Tibial artery (tissue), 4 donors: Measurements from ENCODE around the gene IL36A.

Experiments used
- DNase-seq, 2 donors: peaks; one replicate each; pipeline ENCODE4 v3.0.0-alpha.2; 2019
- H3K27ac ChIP-seq, 2 donors: fragments of 200-600 bp; sonication (generic) in 1 of 2; 1 replicate in 1 of 2; 2 replicates in 1 of 2; pipeline ENCODE4 v1.5.1; 2018 to 2019; ENCODE audit warnings: mild to moderate bottlenecking in 1 of 2
- H3K27me3 ChIP-seq, 2 donors: fragments of 200-600 bp; sonication (generic) in 1 of 2; one replicate each; pipeline versions ENCODE4 v1.5.1 to v1.6.0; 2016 to 2019
- H3K36me3 ChIP-seq, 3 donors: fragments of 200-600 bp; sonication (generic) in 2 of 3; one replicate each; pipeline ENCODE4 v1.5.1; 2016 to 2019; ENCODE audit warnings: mild to moderate bottlenecking in 2 of 3
- H3K4me1 ChIP-seq, 4 donors: fragments of 200-600 bp; sonication (generic) in 2 of 4; 1 replicate in 3 of 4; 2 replicates in 1 of 4; pipeline ENCODE4 v1.5.1; 2016 to 2019
- H3K4me3 ChIP-seq, 2 donors: fragments of 200-600 bp; sonication (generic) in 1 of 2; 1 replicate in 1 of 2; 2 replicates in 1 of 2; pipeline ENCODE4 v1.5.1; 2018 to 2019; ENCODE audit warnings: mild to moderate bottlenecking in 2 of 2
- H3K9me3 ChIP-seq, 3 donors: fragments of 200-600 bp; sonication (generic) in 1 of 3; one replicate each; pipeline ENCODE4 v1.5.1; 2016 to 2019
- intact Hi-C: fragments of 100-400 bp; cut with DNase I; formaldehyde crosslinking; loops from one replicate; pipeline ENCODE4 v1.15.0; 2023; ENCODE audit warnings: low total_unique reads
- TF ChIP-seq, protein P1 (sequence below), 2 experiments: fragments of 200-600 bp in 1 of 2; fragments of 450-650 bp in 1 of 2; IDR thresholded peaks; one replicate each; pipeline ENCODE4 v1.5.1; 2017 to 2019; ENCODE audit warnings: antibody characterized with exemption in 2 of 2, mild to moderate bottlenecking in 1 of 2, moderate library complexity in 1 of 2

Gene IL36A

GRCh38 chr2:113005030-113005509 lies at the start of gene IL36A:
TSS of gene IL36A (plus strand) at chr2:113005459. CDS start at chr2:113005872, 413 bp downstream.
- TF ChIP-seq, protein P1, sequence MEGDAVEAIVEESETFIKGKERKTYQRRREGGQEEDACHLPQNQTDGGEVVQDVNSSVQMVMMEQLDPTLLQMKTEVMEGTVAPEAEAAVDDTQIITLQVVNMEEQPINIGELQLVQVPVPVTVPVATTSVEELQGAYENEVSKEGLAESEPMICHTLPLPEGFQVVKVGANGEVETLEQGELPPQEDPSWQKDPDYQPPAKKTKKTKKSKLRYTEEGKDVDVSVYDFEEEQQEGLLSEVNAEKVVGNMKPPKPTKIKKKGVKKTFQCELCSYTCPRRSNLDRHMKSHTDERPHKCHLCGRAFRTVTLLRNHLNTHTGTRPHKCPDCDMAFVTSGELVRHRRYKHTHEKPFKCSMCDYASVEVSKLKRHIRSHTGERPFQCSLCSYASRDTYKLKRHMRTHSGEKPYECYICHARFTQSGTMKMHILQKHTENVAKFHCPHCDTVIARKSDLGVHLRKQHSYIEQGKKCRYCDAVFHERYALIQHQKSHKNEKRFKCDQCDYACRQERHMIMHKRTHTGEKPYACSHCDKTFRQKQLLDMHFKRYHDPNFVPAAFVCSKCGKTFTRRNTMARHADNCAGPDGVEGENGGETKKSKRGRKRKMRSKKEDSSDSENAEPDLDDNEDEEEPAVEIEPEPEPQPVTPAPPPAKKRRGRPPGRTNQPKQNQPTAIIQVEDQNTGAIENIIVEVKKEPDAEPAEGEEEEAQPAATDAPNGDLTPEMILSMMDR (IDR thresholded peaks at IDR 0.05): no peak
- no peaks in the 10 kb centered on the region for H3K4me1 ChIP-seq
- intact Hi-C loops: no loop called here
- H3K27ac ChIP-seq: no peak within 1 kb of the TSS
- no peaks in the 10 kb centered on the region for H3K27me3 ChIP-seq
- peaks cover 0 to 3% (median 0%) of the 10 kb centered on the region in 3 donors for H3K9me3 ChIP-seq
- DNase-seq: no peak
- no peak within 1 kb of the TSS for H3K4me3 ChIP-seq
- H3K36me3 ChIP-seq: no peaks in the 10 kb centered on the region

- peaks cover 0 to 11% of the 10 kb centered on the region in 2 donors for H3K27me3 ChIP-seq
- intact Hi-C loops: no loop called here
Observed at GRCh38 chr2:112957511-112957910, 47.7 kb upstream of the IL36A start.

GRCh38 chr2:112958428-112959108 lies 46.7 kb upstream of the IL36A start:
- H3K4me1 ChIP-seq: no peaks in the 10 kb centered on the region
- H3K27me3 ChIP-seq: peaks cover 0 to 11% of the 10 kb centered on the region in 2 donors
- DNase-seq: no peak
- H3K9me3 ChIP-seq: no peaks in the 10 kb centered on the region
- no peaks in the 10 kb centered on the region for H3K36me3 ChIP-seq
- TF ChIP-seq, protein P1 (IDR thresholded peaks at IDR 0.05): peak; percentile 46 to 63
- H3K27ac ChIP-seq: no peak overlapping the region
- intact Hi-C loops: no loop called here
- H3K4me3 ChIP-seq: no peak overlapping the region

More at GRCh38 chr2:112957511-112957910, 47.7 kb upstream of the IL36A start:
- DNase-seq: no peak
- H3K4me3 ChIP-seq: no peak overlapping the region
- TF ChIP-seq, protein P1 (IDR thresholded peaks at IDR 0.05): no peak
- H3K9me3 ChIP-seq: no peaks in the 10 kb centered on the region
- H3K36me3 ChIP-seq: no peaks in the 10 kb centered on the region
- no peak overlapping the region for H3K27ac ChIP-seq
- H3K4me1 ChIP-seq: no peaks in the 10 kb centered on the region

- no peak overlapping the region for H3K27ac ChIP-seq
- H3K36me3 ChIP-seq: no peaks in the 10 kb centered on the region
- no peaks in the 10 kb centered on the region for H3K9me3 ChIP-seq
- TF ChIP-seq, protein P1 (IDR thresholded peaks at IDR 0.05): no peak
- DNase-seq: no peak
- intact Hi-C loops: no loop called here
- no peaks in the 10 kb centered on the region for H3K4me1 ChIP-seq
- H3K27me3 ChIP-seq: peaks cover 0 to 11% of the 10 kb centered on the region in 2 donors
- no peak overlapping the region for H3K4me3 ChIP-seq
Observed at GRCh38 chr2:112959109-112959812, 46.0 kb upstream of the IL36A start.

DNA sequence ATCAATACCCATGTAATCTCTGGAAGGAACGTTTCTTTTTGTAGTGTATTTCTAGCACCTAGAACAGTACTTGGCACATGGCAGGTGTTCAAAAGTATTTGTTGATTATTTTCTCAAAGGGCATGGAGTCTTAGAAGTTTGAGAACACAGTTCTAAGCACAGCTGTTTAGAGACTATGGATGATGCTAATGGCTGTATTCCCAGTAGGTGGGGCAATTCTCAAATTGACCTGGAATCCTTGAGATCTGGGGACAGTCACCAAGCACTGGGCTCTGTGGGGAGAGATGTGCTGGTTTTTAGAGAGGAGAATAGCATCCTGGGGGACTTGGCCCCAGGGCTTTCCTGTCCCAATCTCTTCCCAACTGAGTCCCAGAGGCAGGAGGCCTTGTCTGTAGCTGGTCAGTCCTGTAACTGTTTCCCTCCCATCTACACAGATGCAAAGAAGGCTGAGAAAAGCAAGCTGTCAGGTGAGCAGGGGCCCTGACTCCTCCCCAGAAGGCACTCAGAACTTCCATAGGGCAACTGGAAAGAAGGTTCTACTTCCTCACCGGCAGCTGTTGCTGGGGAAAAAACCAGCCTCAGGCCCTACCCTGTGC lies 44.9 kb upstream of the IL36A start:
- TF ChIP-seq, protein P1 (IDR thresholded peaks at IDR 0.05): no peak
- DNase-seq: no peak

More for the DNA sequence above, 44.9 kb upstream of the IL36A start:
- Histone ChIP-seq H3K27me3 (peaks cover 0 to 11% of the 10 kb centered on the region in 2 donors), H3K4me3 (no peak overlapping the region), H3K9me3 (no peaks in the 10 kb centered on the region), H3K36me3 (no peaks in the 10 kb centered on the region), H3K27ac (no peak overlapping the region), H3K4me1 (no peaks in the 10 kb centered on the region)
- intact Hi-C loops: no loop called here
